ENCODE results near the gene SLC40A1. TPM values are rescaled to one million over a fixed set of nuclear protein-coding genes. Genes with fewer than 3 reads are reported as not detected.

Gene SLC40A1
- total and polyA plus RNA-seq, 2 of the 13 experiments (the other 11 are each of a cell fraction or from before 2014, with no cell fraction given), result 10.6 to 24.9 TPM

GRCh38 chr2:189574793-189575475 lies 5.7 kb downstream of the SLC40A1 start (continued):
- TF ChIP-seq ZNF205 (CRISPR knock-in tag; IDR thresholded peaks at IDR 0.05) (0 out of 2 replicates have a peak, but pooled peaks have one; percentile 47), ZNF430 (CRISPR knock-in tag; IDR thresholded peaks at IDR 0.05) (no peak), ZFX (CRISPR knock-in tag; IDR thresholded peaks at IDR 0.05; ENCODE audit: low read depth) (no peak), PITX1 (CRISPR knock-in tag; IDR thresholded peaks at IDR 0.05) (no peak), THYN1 (CRISPR knock-in tag; IDR thresholded peaks at IDR 0.05; ENCODE audit: borderline replicate concordance, low read depth) (no peak), ZNF7 (CRISPR knock-in tag; IDR thresholded peaks at IDR 0.05) (no peak), TARDBP (CRISPR knock-in tag; IDR thresholded peaks at IDR 0.05) (no peak), ZNF318 (CRISPR knock-in tag; IDR thresholded peaks at IDR 0.05) (no peak), ATF6 (CRISPR knock-in tag; conservative IDR thresholded peaks at IDR 0.05) (no peak), NR2F1 (CRISPR knock-in tag; IDR thresholded peaks at IDR 0.05) (peak in 1 of 2 experiments; percentile 35; a peak in 1 of 4 replicates), MXD1 (CRISPR knock-in tag; IDR thresholded peaks at IDR 0.05) (no peak), FLYWCH1 (CRISPR knock-in tag; IDR thresholded peaks at IDR 0.05) (no peak), ZNF609 (CRISPR knock-in tag; IDR thresholded peaks at IDR 0.05; ENCODE audit: borderline replicate concordance) (0 out of 2 replicates have a peak, but pooled peaks have one; percentile 45)
